ENCODE results near the gene IFT25.
"Not testable (repeated sequence)": the region's sequence is repeated elsewhere in the genome, so short reads cannot be mapped to it uniquely, and the experiment has no call there.

IFT25 gene

GRCh38 chr1:53945433-53946251 is at the start of gene IFT25:
IFT25 (minus strand) TSS chr1:53945699; CDS start chr1:53940082, 5,617 bp downstream.
- peak; percentile 98 for DNase-seq (ENCODE audit: low read depth)

- DNase-seq (ENCODE audit: low read depth), result not testable (repeated sequence)
These were observed 49.0 kb upstream of the IFT25 start for GRCh38 chr1:53994516-53994915.

GRCh38 chr1:53992085-53992874 is 46.8 kb upstream of the IFT25 start:
- DNase-seq (ENCODE audit: low read depth), result no peak

GRCh38 chr1:53987880-53988279 is 42.4 kb upstream of the IFT25 start:
- DNase-seq (ENCODE audit: low read depth), result no peak

- DNase-seq (ENCODE audit: low read depth), result no peak
These were observed 41.0 kb upstream of the IFT25 start for GRCh38 chr1:53986458-53986857.

GRCh38 chr1:53984726-53985125 is 39.2 kb upstream of the IFT25 start:
- DNase-seq (ENCODE audit: low read depth), result no peak

- no peak for DNase-seq (ENCODE audit: low read depth)
These were observed 37.2 kb upstream of the IFT25 start for GRCh38 chr1:53982763-53983104.

- DNase-seq (ENCODE audit: low read depth), result no peak
These were observed 36.7 kb upstream of the IFT25 start for GRCh38 chr1:53982034-53982762.

GRCh38 chr1:53981220-53981619 is 35.7 kb upstream of the IFT25 start:
- DNase-seq (ENCODE audit: low read depth), result no peak

- DNase-seq (ENCODE audit: low read depth), result no peak
These were observed 34.4 kb upstream of the IFT25 start for GRCh38 chr1:53979712-53980450.

GRCh38 chr1:53975861-53976260 is 30.4 kb upstream of the IFT25 start:
- DNase-seq (ENCODE audit: low read depth), result no peak

- DNase-seq (ENCODE audit: low read depth), result no peak
These were observed 26.2 kb upstream of the IFT25 start for GRCh38 chr1:53971718-53972117.

GRCh38 chr1:53969323-53969722 is 23.8 kb upstream of the IFT25 start:
- not testable (repeated sequence) for DNase-seq (ENCODE audit: low read depth)

- no peak for DNase-seq (ENCODE audit: low read depth)
These were observed 22.6 kb upstream of the IFT25 start for GRCh38 chr1:53968125-53968513.

GRCh38 chr1:53967409-53968124 is 22.1 kb upstream of the IFT25 start:
- DNase-seq (ENCODE audit: low read depth), result no peak

GRCh38 chr1:53966794-53967193 is 21.3 kb upstream of the IFT25 start:
- DNase-seq (ENCODE audit: low read depth), result no peak

- DNase-seq (ENCODE audit: low read depth), result no peak
These were observed 18.6 kb upstream of the IFT25 start for GRCh38 chr1:53964109-53964508.

GRCh38 chr1:53963460-53963859 is 18.0 kb upstream of the IFT25 start:
- no peak for DNase-seq (ENCODE audit: low read depth)

- no peak for DNase-seq (ENCODE audit: low read depth)
These were observed 16.9 kb upstream of the IFT25 start for GRCh38 chr1:53962395-53962794.

GRCh38 chr1:53959664-53960250 is 14.3 kb upstream of the IFT25 start:
- no peak for DNase-seq (ENCODE audit: low read depth)
